GM15510 (cell line): Measurements from ENCODE around the gene NECTIN4.
A peak's percentile ranks its signal among the peaks of the same experiment; 100 is the strongest.

Experiments used
- POLR2A ChIP-seq: IDR thresholded peaks from 3 replicates; pipeline ENCODE4 v1.6.1; 2011; ENCODE audit warnings: borderline replicate concordance; ENCODE audit not compliant: insufficient read length; ENCODE audit errors: extremely low read depth

NECTIN4 gene

DNA sequence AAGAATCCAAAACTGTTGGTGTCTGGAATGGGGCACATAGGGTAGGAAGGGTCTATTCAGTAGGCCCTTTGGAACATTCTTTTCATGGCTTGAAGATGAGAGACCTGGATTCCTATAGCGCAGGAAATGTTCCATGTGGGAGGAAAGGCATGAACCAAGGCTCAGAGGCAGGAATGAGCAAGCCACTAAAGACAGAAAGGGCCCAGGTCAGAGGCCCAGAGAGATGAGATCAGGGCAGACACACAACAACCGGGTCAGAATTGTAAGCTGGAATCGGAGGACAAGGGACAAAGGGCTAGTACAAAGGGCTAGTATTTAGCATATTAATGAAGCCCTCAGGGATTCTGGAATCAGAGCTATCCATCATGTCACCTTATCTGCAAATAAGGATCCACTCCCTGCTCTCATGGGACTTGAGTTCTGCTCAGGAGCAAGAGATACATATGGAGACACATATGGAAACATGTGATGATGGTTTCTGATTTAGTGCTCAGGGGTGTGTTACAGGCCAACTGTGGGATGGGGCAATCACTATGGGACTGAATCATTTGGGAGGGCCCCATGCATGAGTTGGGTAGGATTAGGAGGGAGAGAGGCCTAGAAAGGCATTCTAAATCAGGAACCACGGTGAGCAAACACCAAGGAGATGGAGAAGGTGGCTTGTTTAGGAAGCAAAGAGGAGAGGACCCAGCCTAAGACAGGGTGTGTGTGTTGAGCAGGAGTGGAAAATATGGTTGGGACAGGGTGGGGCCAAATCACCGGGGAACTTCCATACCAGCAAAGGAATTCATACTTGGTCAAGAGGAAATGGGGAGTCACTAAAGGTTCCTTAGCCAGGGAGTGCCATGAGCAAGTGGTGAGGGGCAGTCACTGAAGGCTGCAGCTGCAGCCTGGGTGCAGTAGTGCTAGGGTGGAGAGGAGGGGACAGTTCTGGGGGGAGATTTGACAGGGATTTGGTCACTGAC, 8.6 kb downstream of the NECTIN4 start:
- TF ChIP-seq POLR2A = no peak

DNA sequence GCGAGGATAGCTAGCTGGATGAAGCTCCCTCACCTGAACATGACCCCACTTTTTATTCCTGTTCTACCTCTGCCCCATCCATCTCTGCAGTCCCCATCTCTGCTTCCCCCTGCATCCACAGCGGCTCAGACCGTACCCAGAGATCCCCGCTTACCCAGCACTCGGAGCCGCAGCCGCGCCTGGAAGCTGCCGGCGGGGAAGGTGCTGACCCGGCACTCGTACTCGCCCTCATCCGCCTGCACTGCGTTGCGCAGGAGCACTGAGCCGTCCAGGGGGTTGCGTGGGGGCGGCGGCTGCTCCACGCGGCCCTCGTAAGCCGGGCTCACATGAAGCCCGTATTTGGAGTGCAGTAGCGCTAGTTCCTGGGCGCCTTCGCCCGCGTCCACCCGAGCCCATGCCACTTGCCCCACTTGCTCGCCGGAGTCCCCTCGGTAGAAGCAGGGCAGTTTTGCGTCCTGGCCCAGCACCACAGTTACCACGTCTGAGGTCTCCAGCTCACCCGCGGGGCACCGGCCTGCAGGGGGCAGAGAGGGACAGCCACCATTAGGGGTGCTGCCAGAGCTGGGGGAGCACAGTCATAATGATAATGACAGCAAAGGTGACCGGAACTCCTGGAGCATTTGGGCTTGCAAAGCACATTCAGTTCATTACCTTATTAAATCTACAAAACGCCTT, 9.8 kb downstream of the NECTIN4 start:
- TF ChIP-seq POLR2A = no peak

DNA sequence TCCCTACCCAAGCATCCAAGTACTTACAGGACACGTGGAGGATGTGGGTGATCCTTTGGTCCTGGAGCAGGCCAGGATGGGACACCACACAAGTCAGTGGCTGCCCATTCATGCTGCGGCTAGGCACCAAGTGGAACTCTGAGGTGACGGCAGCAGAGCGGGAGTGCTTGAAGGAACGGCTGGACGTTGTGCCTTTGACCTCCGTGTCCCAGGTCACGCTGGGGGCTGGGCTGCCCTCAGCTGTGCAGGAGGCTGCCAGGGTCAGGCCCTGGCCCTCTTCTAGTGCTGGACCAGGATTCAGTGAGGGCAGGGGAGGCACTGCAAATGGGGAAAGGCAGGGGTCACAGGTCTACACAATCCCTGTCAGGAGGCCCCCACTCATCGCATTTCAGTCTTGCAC, 11.9 kb downstream of the NECTIN4 start:
- TF ChIP-seq POLR2A = no peak

DNA sequence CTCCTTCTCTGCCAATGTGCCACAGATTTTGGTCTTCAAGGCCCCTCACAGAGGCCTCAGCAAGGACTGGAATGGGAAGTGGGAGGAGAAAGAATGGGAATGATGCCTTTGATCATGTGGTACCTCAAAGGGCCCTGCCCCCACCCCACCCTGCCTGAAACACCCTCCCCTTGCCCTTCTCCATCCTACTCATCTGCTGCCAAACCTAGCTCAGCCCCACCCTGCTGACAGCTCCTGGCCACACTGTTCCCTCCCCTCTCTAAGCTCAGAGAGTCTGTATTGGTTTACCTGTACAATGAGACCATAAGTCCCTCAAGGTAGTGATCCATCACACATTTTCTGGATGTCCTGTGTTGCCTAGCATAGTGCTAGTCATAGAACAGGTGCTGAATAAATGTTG, 12.9 kb downstream of the NECTIN4 start:
- no peak for TF ChIP-seq POLR2A

DNA sequence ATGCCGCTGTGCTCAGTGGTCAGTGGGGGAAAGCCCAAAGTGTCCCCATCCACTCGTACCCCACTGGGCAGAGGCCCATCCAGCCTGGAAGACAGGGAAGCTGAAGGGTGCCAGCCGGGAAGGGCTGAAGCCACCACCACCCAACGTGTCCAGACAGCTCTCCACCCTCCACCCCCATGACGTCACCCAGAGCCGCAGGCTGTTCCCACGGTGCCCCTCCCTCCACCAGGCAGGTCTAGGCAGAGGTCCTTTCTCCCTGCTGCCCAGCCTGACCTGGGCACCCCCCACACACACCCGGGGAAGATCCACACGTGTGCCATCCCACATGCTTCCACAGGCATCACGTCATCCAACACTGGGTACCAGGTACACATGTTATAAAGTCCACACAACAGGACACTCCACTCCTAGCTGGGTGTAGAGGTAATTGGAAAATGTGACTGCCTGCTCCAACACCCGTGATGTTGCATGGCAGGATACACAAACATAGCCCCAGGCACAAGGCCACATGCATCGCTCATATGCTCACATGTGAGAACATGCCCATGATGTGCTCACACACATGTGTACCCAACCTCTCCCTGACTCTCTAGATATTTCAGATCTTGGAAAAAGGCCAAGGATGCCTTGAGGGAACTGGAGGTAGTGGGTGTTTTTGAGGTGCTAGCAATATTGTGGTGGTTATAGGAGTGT, 14.5 kb downstream of the NECTIN4 start:
- no peak for TF ChIP-seq POLR2A

DNA sequence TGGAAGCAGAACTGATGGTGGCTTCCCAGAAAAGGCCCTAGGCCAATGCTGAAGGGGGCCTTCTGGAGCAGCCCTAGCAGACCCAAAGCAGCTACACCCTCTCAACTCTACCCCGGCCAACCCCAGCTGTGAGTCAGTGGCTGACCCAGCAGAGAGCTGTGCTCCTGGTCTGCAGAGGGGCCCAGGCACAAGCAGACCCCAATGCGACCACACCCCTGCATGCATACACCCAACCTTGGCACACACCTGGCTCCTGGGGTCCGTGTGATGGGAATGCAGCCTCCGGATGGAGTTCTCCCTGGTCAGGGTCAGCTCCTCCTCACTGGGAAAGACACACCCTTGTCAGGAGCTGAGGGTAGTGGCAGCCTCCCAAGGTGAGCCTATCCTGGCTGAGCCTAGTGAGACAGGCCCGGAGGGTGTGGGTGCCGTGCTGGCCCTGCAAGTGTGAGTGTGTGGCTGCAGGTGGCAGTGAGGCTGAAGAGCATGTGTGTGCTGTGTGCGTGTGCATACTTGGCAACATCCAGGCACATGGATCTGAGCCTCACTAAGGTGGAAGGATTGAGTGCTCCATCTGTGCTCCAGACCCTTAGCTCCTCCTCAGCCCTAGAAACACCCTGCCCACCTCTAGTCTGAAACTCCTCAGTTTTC, 15.8 kb downstream of the NECTIN4 start:
- TF ChIP-seq POLR2A = no peak

DNA sequence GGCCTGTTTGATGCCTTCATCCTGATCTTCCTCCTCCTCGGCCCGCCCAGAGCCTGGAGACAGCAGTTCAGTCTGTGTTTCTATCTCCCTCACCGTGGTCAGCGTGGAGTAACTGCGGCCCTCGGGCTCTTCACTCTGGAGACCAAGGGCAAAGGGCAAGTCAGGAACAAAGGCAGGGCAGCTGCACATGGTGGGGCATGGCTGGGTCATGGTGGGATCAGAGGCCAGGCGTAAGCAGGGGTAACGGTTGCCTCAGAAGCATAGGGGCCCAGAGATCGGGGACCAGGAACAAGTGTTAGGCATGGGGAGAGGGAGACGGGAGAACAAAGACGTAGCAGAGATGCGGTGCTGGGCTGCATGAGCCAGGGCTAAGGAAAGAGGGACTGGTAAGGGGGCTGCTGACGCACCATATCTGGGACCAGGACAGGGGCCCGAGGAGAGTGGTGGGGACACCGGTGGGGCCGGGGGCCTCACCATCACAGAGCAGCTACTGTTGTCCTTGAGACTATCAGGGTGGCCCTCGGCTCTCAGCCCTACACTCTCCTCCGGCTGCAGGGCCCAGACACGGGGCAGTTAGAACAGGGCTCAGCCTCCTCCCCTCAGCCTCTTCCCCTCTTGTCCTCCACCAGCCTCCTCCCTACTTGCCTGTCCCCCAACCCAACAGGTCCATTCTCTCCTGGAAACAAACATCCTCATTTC, 16.5 kb downstream of the NECTIN4 start:
- no peak for TF ChIP-seq POLR2A

DNA sequence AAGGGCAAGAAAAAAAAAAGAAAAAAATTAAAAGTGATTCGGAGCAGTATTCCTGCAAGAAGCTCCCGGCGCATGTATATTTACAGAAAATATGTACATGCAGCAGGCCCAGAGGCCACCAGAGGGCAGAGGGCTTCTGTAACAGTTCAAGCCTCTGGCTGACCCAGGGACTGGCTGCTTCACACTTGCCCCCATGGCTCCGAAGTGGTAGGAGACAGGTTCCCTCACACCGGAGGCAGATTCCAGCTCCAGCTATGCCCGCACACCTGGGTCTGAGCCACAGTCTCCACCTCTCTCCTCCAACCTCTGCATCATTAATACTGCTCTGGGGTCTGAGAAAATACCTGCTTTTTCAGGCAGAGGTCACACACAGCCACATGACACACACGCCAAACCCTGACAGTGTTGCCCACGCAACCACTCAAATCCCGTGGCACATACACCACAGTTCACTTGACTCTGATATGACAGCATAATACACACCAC, 17.4 kb downstream of the NECTIN4 start:
- TF ChIP-seq POLR2A = no peak

DNA sequence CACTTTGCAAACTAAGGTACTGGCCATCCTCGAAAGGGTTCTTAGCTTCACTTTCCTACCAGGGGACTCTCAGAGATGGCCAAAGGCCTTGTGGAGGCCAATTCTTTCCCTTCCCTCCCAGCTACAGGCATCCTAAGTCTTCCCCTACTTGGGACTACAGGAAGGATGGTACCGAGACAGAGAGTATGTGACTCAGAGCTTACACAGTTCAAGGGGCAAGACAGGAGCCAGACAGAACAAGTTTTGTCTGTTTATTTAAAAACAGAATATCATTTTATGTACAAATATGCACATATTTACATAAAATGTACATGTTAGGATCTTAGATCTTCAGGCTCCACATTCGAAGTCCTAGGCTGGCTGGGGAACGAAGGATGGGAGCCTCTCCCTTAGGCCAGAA, 18.6 kb downstream of the NECTIN4 start:
- no peak for TF ChIP-seq POLR2A

DNA sequence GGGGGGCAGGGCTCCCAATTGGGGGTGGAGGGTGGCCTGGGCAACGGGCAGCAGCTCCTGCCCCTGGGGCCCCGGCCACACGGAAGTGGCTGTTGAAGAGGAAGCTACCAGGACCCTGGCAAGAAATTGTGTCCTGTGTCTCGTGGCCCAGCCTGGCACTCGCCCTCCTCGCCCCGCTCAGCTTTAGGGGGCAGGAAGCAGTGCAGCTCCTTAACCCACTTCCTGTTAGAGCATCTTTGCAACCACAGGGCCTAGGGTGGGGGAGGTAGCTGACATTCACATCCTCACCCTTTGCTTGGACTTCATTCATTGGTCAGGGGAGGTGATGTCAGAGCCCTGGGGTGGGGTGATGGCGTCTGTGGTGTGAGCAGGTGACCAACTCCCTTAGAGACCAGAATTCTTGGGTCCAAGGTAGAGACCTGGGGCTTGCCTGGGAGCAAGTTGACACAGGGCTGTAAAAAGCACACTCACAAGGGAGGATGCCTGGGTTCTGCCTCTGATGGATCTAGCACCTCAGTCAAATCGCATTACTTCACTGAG, 19.6 kb downstream of the NECTIN4 start, which contains the start of gene ARHGAP30:
TSS of gene ARHGAP30 (minus strand) at position 161 of the 540 bp plus-strand sequence. CDS start 267 bp downstream, outside the sequence.
- TF ChIP-seq POLR2A = peak; percentile 79

DNA sequence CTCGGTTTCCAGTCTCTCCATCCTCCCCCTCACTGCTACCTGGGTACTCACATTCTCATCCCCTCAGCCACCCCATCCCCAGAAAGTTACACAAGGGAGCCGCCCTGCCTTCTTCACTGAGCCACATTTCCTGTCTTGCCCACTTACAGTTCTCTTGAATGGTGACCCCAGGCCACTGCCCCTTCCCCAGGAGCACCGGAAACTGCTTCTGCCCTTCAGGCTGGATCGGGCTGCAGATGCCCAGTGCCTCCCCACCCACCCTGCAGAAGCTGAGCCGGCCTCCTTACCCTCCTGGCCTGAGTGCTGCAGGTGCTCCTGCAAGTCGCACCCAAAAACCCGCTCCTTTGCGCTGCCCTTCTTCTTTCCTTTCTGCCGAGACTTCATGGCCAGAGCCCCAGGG, 20.1 kb downstream of the NECTIN4 start:
- TF ChIP-seq POLR2A = no peak

DNA sequence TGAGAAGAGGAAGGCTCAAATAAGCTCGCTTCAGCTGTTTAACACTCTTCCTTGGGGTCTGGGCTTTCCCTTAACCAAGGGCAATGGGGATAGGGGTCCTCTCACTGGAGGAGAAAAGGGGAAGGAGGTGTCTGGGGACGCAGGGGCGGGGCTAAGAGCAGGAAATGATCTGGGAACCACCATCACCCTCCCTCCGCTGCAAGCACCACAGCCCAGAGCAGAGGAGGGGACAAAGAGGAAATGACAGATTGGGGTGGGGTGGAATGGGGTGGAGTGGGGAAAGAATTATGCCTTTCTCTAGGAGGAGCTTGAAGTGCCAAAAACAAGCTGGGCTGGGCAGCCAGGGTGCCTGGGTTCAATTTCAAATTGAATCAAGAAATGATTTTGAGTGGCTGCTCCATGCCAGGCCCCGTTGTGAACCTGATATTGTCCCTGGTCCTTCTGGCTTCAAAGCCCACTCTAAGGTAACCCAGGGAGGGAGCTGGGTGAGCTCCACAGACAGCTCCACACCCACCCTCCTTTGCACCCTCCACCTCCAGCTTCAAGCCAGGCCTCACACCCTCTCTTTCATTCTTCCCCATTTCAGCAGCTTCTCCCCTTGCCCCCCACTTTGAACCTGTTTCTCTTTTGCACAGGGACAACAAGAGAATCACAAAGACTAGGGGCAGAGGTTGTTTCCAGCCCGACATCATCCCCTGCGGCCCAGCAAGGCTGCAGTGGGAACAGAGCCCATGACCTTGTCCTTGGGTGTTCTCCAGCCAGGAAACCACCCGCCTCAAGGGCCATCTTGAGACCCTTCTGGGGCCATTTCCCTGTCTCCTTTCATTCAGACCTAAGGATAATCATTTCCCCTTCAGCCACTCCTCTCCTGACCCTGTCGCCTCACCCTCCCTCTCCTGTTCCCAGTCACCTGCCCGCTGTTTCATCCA, 20.8 kb downstream of the NECTIN4 start:
- TF ChIP-seq POLR2A = peak; percentile 49

DNA sequence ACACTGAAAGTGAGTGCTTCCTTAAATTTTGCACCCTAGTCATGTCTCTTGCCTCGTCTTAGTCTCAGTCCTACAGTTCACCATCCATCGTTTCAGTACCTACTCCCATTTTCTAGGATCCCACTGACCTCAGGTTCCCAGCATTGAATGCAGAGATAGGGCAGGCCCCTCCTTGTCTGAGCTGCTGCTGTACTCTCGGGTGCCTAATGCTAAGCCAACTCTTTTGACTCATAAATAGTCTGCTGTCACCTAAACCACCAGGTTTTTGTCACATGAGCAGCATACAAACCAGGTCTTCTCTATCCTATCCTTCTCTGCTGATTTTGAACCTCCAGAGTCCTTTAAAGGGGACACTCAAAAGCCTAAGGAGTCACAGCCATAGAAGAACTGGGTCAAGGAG, 22.7 kb downstream of the NECTIN4 start:
- TF ChIP-seq POLR2A = no peak
